Measurements from ENCODE around the gene GNG12. TPM values are rescaled to one million over a fixed set of nuclear protein-coding genes. Genes with fewer than 3 reads are reported as not detected.
A peak's percentile ranks its signal among the peaks of the same experiment; 100 is the strongest.

Gene GNG12
- total and polyA plus RNA-seq, 11 donors: 7.7 to 80.2 (median 44.6) TPM

- Histone ChIP-seq H3K27ac (no peak overlapping the region), H3K4me3 (no peak overlapping the region), H3K27me3 (no peaks in the 10 kb centered on the region), H3K9me3 (no peaks in the 10 kb centered on the region), H3K4me1 (peaks cover 0 to 15% (median 10%) of the 10 kb centered on the region in 12 donors), H3K36me3 (no peaks in the 10 kb centered on the region)
- no peak for TF ChIP-seq POLR2A (IDR thresholded peaks at IDR 0.05)
- TF ChIP-seq CTCF (IDR thresholded peaks at IDR 0.05): no peak
- WGBS, 4 donors: 46 to 83% (median 71%) methylated on average over 1 of the region's 1 CpG
- intact Hi-C loops (cut with DNase I): loop anchor here in 9 of 10 donors (2.0 to 10.0 kb wide), 9 partner anchors 83 to 497 kb away; partner anchors contain the start of gene DIRAS3 (in 1 of the 9)
- DNase-seq: peak; percentile 48 to 86 (median 70)
- peak in 3 of 4 donors; percentile 54 to 86 (median 74) for ATAC-seq
Measured at GRCh38 chr1:67850611-67851075, 17.4 kb upstream of the GNG12 start.

GRCh38 chr1:67850151-67850551 is 16.9 kb upstream of the GNG12 start:
- ATAC-seq (peak in 3 of 4 donors; percentile 9 to 45 (median 12)), DNase-seq (no peak)
- Histone ChIP-seq H3K9me3 (no peaks in the 10 kb centered on the region), H3K4me3 (no peak overlapping the region), H3K27ac (no peak overlapping the region), H3K4me1 (peaks cover 0 to 15% (median 10%) of the 10 kb centered on the region in 12 donors), H3K36me3 (no peaks in the 10 kb centered on the region), H3K27me3 (no peaks in the 10 kb centered on the region)
- TF ChIP-seq CTCF (IDR thresholded peaks at IDR 0.05): peak; percentile 22 to 64 (median 54)
- TF ChIP-seq POLR2A (IDR thresholded peaks at IDR 0.05): no peak
- intact Hi-C loops (cut with DNase I): loop anchor here in 9 of 10 donors (2.0 to 10.0 kb wide), 9 partner anchors 83 to 497 kb away; partner anchors contain the start of gene DIRAS3 (in 1 of the 9)

GRCh38 chr1:67847466-67847865 is 14.2 kb upstream of the GNG12 start:
- no peak for ATAC-seq
- intact Hi-C loops (cut with DNase I): loop anchor here in 2 of 10 donors (5.0 to 10.0 kb wide), 3 partner anchors 75 to 313 kb away; no protein-coding TSS in a partner anchor
- TF ChIP-seq CTCF (IDR thresholded peaks at IDR 0.05): no peak
- no peak for TF ChIP-seq POLR2A (IDR thresholded peaks at IDR 0.05)
- 61 to 75% (median 69%) methylated on average over 2 of the region's 2 CpGs for WGBS, 4 donors
- H3K27me3 ChIP-seq: no peaks in the 10 kb centered on the region
- H3K36me3 ChIP-seq: no peaks in the 10 kb centered on the region
- DNase-seq: no peak
- no peak overlapping the region for H3K27ac ChIP-seq
- no peak overlapping the region for H3K4me3 ChIP-seq
- H3K9me3 ChIP-seq: no peaks in the 10 kb centered on the region
- H3K4me1 ChIP-seq: peaks cover 0 to 15% (median 10%) of the 10 kb centered on the region in 12 donors

GRCh38 chr1:67846538-67846937 is 13.3 kb upstream of the GNG12 start:
- H3K4me3 ChIP-seq: no peak overlapping the region
- 94 to 100% (median 96%) methylated on average over 1 of the region's 1 CpG for WGBS, 4 donors
- intact Hi-C loops (cut with DNase I): loop anchor here in 2 of 10 donors (5.0 to 10.0 kb wide), 3 partner anchors 74 to 312 kb away; no protein-coding TSS in a partner anchor
- DNase-seq: no peak
- TF ChIP-seq POLR2A (IDR thresholded peaks at IDR 0.05): no peak
- no peak for TF ChIP-seq CTCF (IDR thresholded peaks at IDR 0.05)
- H3K27ac ChIP-seq: no peak overlapping the region
- no peak for ATAC-seq
- H3K9me3 ChIP-seq: no peaks in the 10 kb centered on the region
- H3K4me1 ChIP-seq: peaks cover 0 to 15% (median 10%) of the 10 kb centered on the region in 12 donors
- no peaks in the 10 kb centered on the region for H3K36me3 ChIP-seq
- H3K27me3 ChIP-seq: no peaks in the 10 kb centered on the region

Measured in heart left ventricle (tissue), 16 donors.